ENCODE measurements around the gene LIMS4.
"Not testable (repeated sequence)": the region's sequence is repeated elsewhere in the genome, so short reads cannot be mapped to it uniquely, and the experiment has no call there.

LIMS4 gene

DNA sequence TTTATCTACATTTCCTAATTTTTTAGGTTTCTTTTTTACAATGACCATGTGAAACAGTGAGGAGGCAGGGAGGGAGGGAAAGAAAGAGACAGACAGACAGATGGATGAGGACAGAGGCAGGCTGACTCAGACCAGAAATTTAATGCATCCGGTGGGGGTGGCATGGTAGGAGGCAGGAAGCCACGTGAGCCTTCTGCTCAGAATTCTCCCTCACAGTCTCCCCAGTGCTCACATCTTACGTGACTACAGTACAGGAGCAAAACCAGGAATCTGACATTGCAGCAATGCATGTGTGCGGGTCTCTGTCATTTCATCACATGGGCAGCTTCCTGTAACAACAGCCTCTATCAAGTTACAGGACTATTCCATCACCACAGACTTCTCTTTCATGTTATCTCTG, 2.3 kb upstream of the LIMS4 start:
- not testable (repeated sequence) for H3K9me3 ChIP-seq (ENCODE audit: insufficient read depth, low read length); DNase-seq (ENCODE audit: low read depth, low spot score); H3K36me3 ChIP-seq (ENCODE audit: insufficient read depth, insufficient read length, low read length); H3K4me1 ChIP-seq (ENCODE audit: insufficient read depth, insufficient read length); H3K27me3 ChIP-seq (ENCODE audit: insufficient read depth, insufficient read length); H3K9ac ChIP-seq (ENCODE audit: insufficient read length, low read depth); H3K4me3 ChIP-seq (ENCODE audit: insufficient read length, low read depth)

DNA sequence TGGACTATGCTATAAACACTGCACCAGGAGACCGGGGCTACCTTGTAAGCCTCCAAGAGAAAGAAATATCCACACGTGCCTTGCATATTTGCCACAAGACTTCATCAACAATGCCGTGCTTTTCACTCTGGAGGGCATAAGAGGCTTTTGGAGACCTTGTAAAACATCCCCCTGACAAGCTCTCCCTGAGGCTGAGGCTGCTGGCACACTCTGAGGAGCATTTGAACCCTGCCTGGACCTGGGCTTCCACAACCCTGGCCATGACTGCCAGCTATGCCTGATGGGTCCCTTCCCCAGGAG, 393 bp upstream of the LIMS4 start:
- H3K9me3 ChIP-seq (ENCODE audit: insufficient read depth, low read length) = not testable (repeated sequence)

GRCh38 chr2:110468921-110469320, 3.7 kb downstream of the LIMS4 start:
- DNase-seq (ENCODE audit: low read depth, low spot score); H3K36me3 ChIP-seq (ENCODE audit: insufficient read depth, insufficient read length, low read length); H3K9me3 ChIP-seq (ENCODE audit: insufficient read depth, low read length); H3K9ac ChIP-seq (ENCODE audit: insufficient read length, low read depth); H3K4me3 ChIP-seq (ENCODE audit: insufficient read length, low read depth); H3K27me3 ChIP-seq (ENCODE audit: insufficient read depth, insufficient read length); H3K4me1 ChIP-seq (ENCODE audit: insufficient read depth, insufficient read length): not testable (repeated sequence)

More for the DNA sequence above, 393 bp upstream of the LIMS4 start:
- not testable (repeated sequence) for H3K36me3 ChIP-seq (ENCODE audit: insufficient read depth, insufficient read length, low read length); H3K27me3 ChIP-seq (ENCODE audit: insufficient read depth, insufficient read length); H3K9ac ChIP-seq (ENCODE audit: insufficient read length, low read depth); DNase-seq (ENCODE audit: low read depth, low spot score); H3K4me1 ChIP-seq (ENCODE audit: insufficient read depth, insufficient read length); H3K4me3 ChIP-seq (ENCODE audit: insufficient read length, low read depth)

GRCh38 chr2:110465312-110465711, 7.3 kb downstream of the LIMS4 start:
- H3K9me3 ChIP-seq (ENCODE audit: insufficient read depth, low read length); H3K4me1 ChIP-seq (ENCODE audit: insufficient read depth, insufficient read length); H3K4me3 ChIP-seq (ENCODE audit: insufficient read length, low read depth); H3K27me3 ChIP-seq (ENCODE audit: insufficient read depth, insufficient read length); DNase-seq (ENCODE audit: low read depth, low spot score); H3K36me3 ChIP-seq (ENCODE audit: insufficient read depth, insufficient read length, low read length); H3K9ac ChIP-seq (ENCODE audit: insufficient read length, low read depth): not testable (repeated sequence)

- not testable (repeated sequence) for H3K4me3 ChIP-seq (ENCODE audit: insufficient read length, low read depth); H3K4me1 ChIP-seq (ENCODE audit: insufficient read depth, insufficient read length); H3K36me3 ChIP-seq (ENCODE audit: insufficient read depth, insufficient read length, low read length); H3K9ac ChIP-seq (ENCODE audit: insufficient read length, low read depth); H3K27me3 ChIP-seq (ENCODE audit: insufficient read depth, insufficient read length); H3K9me3 ChIP-seq (ENCODE audit: insufficient read depth, low read length); DNase-seq (ENCODE audit: low read depth, low spot score)
These were observed 10.2 kb downstream of the LIMS4 start for GRCh38 chr2:110462458-110462857.

- DNase-seq (ENCODE audit: low read depth, low spot score); H3K4me1 ChIP-seq (ENCODE audit: insufficient read depth, insufficient read length); H3K27me3 ChIP-seq (ENCODE audit: insufficient read depth, insufficient read length); H3K9me3 ChIP-seq (ENCODE audit: insufficient read depth, low read length); H3K4me3 ChIP-seq (ENCODE audit: insufficient read length, low read depth); H3K9ac ChIP-seq (ENCODE audit: insufficient read length, low read depth); H3K36me3 ChIP-seq (ENCODE audit: insufficient read depth, insufficient read length, low read length): not testable (repeated sequence)
These were observed 12.3 kb downstream of the LIMS4 start for GRCh38 chr2:110460318-110460717.

DNA sequence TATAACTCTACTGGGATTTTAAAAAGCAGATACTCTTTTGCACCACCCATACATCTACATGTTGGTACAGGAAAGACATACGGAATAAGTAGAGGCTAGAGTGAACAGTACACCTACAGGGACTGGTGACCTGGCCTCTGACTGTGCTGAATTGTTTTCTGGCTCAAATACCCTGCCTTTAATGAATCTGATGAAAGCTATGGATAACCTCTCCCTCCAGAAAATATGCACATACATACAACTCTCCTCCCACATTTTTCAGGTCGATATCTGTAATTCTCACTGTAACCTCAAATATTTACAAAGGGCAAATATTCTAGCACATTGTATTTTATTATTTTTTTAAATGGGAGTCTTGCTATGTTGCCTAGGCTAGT, 15.4 kb downstream of the LIMS4 start:
- not testable (repeated sequence) for DNase-seq (ENCODE audit: low read depth, low spot score); H3K9me3 ChIP-seq (ENCODE audit: insufficient read depth, low read length); H3K36me3 ChIP-seq (ENCODE audit: insufficient read depth, insufficient read length, low read length); H3K27me3 ChIP-seq (ENCODE audit: insufficient read depth, insufficient read length); H3K4me1 ChIP-seq (ENCODE audit: insufficient read depth, insufficient read length); H3K4me3 ChIP-seq (ENCODE audit: insufficient read length, low read depth); H3K9ac ChIP-seq (ENCODE audit: insufficient read length, low read depth)

- not testable (repeated sequence) for DNase-seq (ENCODE audit: low read depth, low spot score); H3K36me3 ChIP-seq (ENCODE audit: insufficient read depth, insufficient read length, low read length); H3K9me3 ChIP-seq (ENCODE audit: insufficient read depth, low read length); H3K4me1 ChIP-seq (ENCODE audit: insufficient read depth, insufficient read length); H3K27me3 ChIP-seq (ENCODE audit: insufficient read depth, insufficient read length); H3K9ac ChIP-seq (ENCODE audit: insufficient read length, low read depth); H3K4me3 ChIP-seq (ENCODE audit: insufficient read length, low read depth)
These were observed 16.1 kb downstream of the LIMS4 start for GRCh38 chr2:110456291-110457213.

- not testable (repeated sequence) for DNase-seq (ENCODE audit: low read depth, low spot score); H3K36me3 ChIP-seq (ENCODE audit: insufficient read depth, insufficient read length, low read length); H3K9me3 ChIP-seq (ENCODE audit: insufficient read depth, low read length); H3K9ac ChIP-seq (ENCODE audit: insufficient read length, low read depth); H3K4me1 ChIP-seq (ENCODE audit: insufficient read depth, insufficient read length); H3K27me3 ChIP-seq (ENCODE audit: insufficient read depth, insufficient read length); H3K4me3 ChIP-seq (ENCODE audit: insufficient read length, low read depth)
These were observed 17.4 kb downstream of the LIMS4 start for GRCh38 chr2:110455080-110455670.

DNA sequence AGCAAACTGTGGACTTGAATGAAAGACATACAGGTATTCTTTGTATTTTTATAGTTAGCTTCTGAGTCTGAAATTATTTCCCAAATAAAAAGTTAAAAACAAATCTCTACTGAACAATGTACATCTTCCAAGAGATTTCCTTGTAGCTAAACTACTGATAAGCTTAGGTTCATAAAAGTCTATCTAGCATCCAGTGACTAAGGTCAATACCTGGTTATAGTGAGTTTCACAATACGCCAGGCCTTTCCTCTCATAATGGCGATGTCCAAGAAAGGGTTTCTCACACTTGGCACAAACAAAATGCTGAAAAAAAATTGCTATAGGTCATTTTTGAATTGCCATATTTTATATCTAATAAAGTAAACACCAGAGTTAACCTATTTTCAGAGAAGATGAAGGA, 21.7 kb downstream of the LIMS4 start:
- H3K27me3 ChIP-seq (ENCODE audit: insufficient read depth, insufficient read length); H3K9me3 ChIP-seq (ENCODE audit: insufficient read depth, low read length); H3K4me3 ChIP-seq (ENCODE audit: insufficient read length, low read depth); H3K36me3 ChIP-seq (ENCODE audit: insufficient read depth, insufficient read length, low read length); DNase-seq (ENCODE audit: low read depth, low spot score); H3K4me1 ChIP-seq (ENCODE audit: insufficient read depth, insufficient read length); H3K9ac ChIP-seq (ENCODE audit: insufficient read length, low read depth): not testable (repeated sequence)

GRCh38 chr2:110449127-110449947, 23.3 kb downstream of the LIMS4 start:
- not testable (repeated sequence) for H3K9me3 ChIP-seq (ENCODE audit: insufficient read depth, low read length); H3K27me3 ChIP-seq (ENCODE audit: insufficient read depth, insufficient read length)

GRCh38 chr2:110446644-110447043, 26.0 kb downstream of the LIMS4 start:
- not testable (repeated sequence) for H3K9me3 ChIP-seq (ENCODE audit: insufficient read depth, low read length); H3K9ac ChIP-seq (ENCODE audit: insufficient read length, low read depth); H3K4me3 ChIP-seq (ENCODE audit: insufficient read length, low read depth); DNase-seq (ENCODE audit: low read depth, low spot score); H3K27me3 ChIP-seq (ENCODE audit: insufficient read depth, insufficient read length); H3K4me1 ChIP-seq (ENCODE audit: insufficient read depth, insufficient read length); H3K36me3 ChIP-seq (ENCODE audit: insufficient read depth, insufficient read length, low read length)

More at GRCh38 chr2:110449127-110449947, 23.3 kb downstream of the LIMS4 start:
- not testable (repeated sequence) for H3K36me3 ChIP-seq (ENCODE audit: insufficient read depth, insufficient read length, low read length); H3K4me1 ChIP-seq (ENCODE audit: insufficient read depth, insufficient read length); H3K4me3 ChIP-seq (ENCODE audit: insufficient read length, low read depth); H3K9ac ChIP-seq (ENCODE audit: insufficient read length, low read depth); DNase-seq (ENCODE audit: low read depth, low spot score)
